CD4-positive, alpha-beta T cell (primary cell): ENCODE data around the gene VSTM2B. TPM values are rescaled to one million over a fixed set of nuclear protein-coding genes. Genes with fewer than 3 reads are reported as not detected.

ENCODE experiments used
- ATAC-seq: fragments of 200-7000 bp; cut with Tn5 transposase; one replicate; pipeline ENCODE4 v1.10.0; 2022; ENCODE audit warnings: mild to moderate bottlenecking; ENCODE audit not compliant: poor library complexity
- CTCF ChIA-PET: fragments of 350-600 bp; sonication (Branson Sonifier 250); formaldehyde crosslinking; loops from one replicate; lab custom pipeline; 2021; ENCODE audit warnings: antibody characterized with exemption, inconsistent platforms; lab: Charles Lee
- POLR2A ChIA-PET: fragments of 350-600 bp; sonication (Branson Sonifier 250); formaldehyde crosslinking; loops from one replicate; lab custom pipeline; 2021; ENCODE audit warnings: antibody characterized with exemption, inconsistent platforms; lab: Charles Lee
- DNase-seq, 14 experiments: peaks; one replicate each; pipeline ENCODE4 v3.0.0-alpha.2; 2013 to 2020; ENCODE audit warnings: mixed read lengths in 2 of 14
- H3K27ac ChIP-seq, 2 donors: one replicate each; pipeline versions ENCODE4 v1.5.1 to v1.7.0; 2013; ENCODE audit warnings: low read length in 2 of 2, low read depth in 1 of 2, mild to moderate bottlenecking in 1 of 2
- H3K27me3 ChIP-seq, 2 experiments: 1 replicate in 1 of 2; 2 replicates in 1 of 2; pipeline versions ENCODE4 v1.6.1 to v1.7.0; 2013; ENCODE audit warnings: low read length in 2 of 2, control low read depth in 1 of 2, mild to moderate bottlenecking in 1 of 2, moderate library complexity in 1 of 2; ENCODE audit not compliant: insufficient read depth in 2 of 2, control insufficient read depth in 1 of 2
- H3K36me3 ChIP-seq: one replicate; pipeline ENCODE4 v1.6.1; 2013; ENCODE audit warnings: low read length, control low read depth; ENCODE audit not compliant: insufficient read depth
- H3K4me1 ChIP-seq: one replicate; pipeline ENCODE4 v1.6.1; 2013; ENCODE audit warnings: low read length, control low read depth; ENCODE audit not compliant: insufficient read depth
- H3K4me3 ChIP-seq: one replicate; pipeline ENCODE4 v1.5.1; 2013; ENCODE audit warnings: mild to moderate bottlenecking, low read length, moderate library complexity
- H3K9me3 ChIP-seq, 2 experiments: 1 replicate in 1 of 2; 2 replicates in 1 of 2; pipeline versions ENCODE4 v1.6.1 to v1.7.0; 2013; ENCODE audit warnings: low read length in 2 of 2, mild to moderate bottlenecking in 2 of 2, control low read depth in 1 of 2, moderate library complexity in 1 of 2; ENCODE audit not compliant: control insufficient read depth in 1 of 2, insufficient read depth in 1 of 2
- H3K27ac Mint-ChIP-seq: one replicate; pipeline ENCODE4 v1.8.0; 2020; ENCODE audit warnings: mixed read lengths
- H3K27me3 Mint-ChIP-seq: one replicate; pipeline ENCODE4 v1.8.0; 2021; ENCODE audit warnings: mixed read lengths
- H3K36me3 Mint-ChIP-seq: one replicate; pipeline ENCODE4 v1.8.0; 2021; ENCODE audit warnings: low read depth, mixed read lengths
- H3K4me1 Mint-ChIP-seq: one replicate; pipeline ENCODE4 v1.8.0; 2021; ENCODE audit warnings: low read depth, mixed read lengths
- H3K4me3 Mint-ChIP-seq: one replicate; pipeline ENCODE4 v1.8.0; 2020; ENCODE audit warnings: mild to moderate bottlenecking, mixed read lengths
- H3K9me3 Mint-ChIP-seq: one replicate; pipeline ENCODE4 v1.8.0; 2020; ENCODE audit warnings: mixed read lengths
- CTCF ChIP-seq: fragments of 200-600 bp; IDR thresholded peaks from one replicate; pipeline ENCODE4 v1.8.0; 2022; ENCODE audit warnings: antibody characterized with exemption, mild to moderate bottlenecking
- intact Hi-C, 2 experiments: fragments of 100-400 bp; cut with DNase I in 1 of 2; cut with micrococcal nuclease in 1 of 2; formaldehyde crosslinking; loops; one replicate each; pipeline versions ENCODE4 v1.15.1 to v1.9.0; 2023 to 2025; cut with DNase I, micrococcal nuclease
- total RNA-seq, 174 experiments: library from RNA in 2 of 174; stranded (reverse) in 2 of 174; gene quantifications; one replicate each; pipeline ENCODE4 v1.2.3 and lab custom pipeline; 2021 to 2026

VSTM2B gene
- total RNA-seq, 2 experiments from 2014 or later = not detected

GRCh38 chr19:29517946-29518345 lies 7.8 kb upstream of the VSTM2B start:
- CTCF ChIA-PET = no interaction called here
- POLR2A ChIA-PET = no interaction called here
- Histone ChIP-seq H3K27me3 (peaks cover 9 to 25% of the 10 kb centered on the region in 2 experiments), H3K4me1 (no peaks in the 10 kb centered on the region), H3K36me3 (no peaks in the 10 kb centered on the region), H3K27ac (no peak overlapping the region), H3K4me3 (no peak overlapping the region), H3K9me3 (peaks cover 0 to 9% of the 10 kb centered on the region in 2 experiments)
- ATAC-seq (no peak), DNase-seq (no peak)
- Mint-ChIP-seq H3K27me3 (peaks cover 48% of the 10 kb centered on the region), H3K36me3 (no peaks in the 10 kb centered on the region), H3K4me3 (no peak overlapping the region), H3K4me1 (no peaks in the 10 kb centered on the region), H3K9me3 (no peaks in the 10 kb centered on the region), H3K27ac (no peak overlapping the region)
- intact Hi-C loops = no loop called here
- TF ChIP-seq CTCF = no peak

GRCh38 chr19:29519146-29519545 lies 6.6 kb upstream of the VSTM2B start:
- Histone ChIP-seq H3K27ac (no peak overlapping the region), H3K27me3 (peaks cover 21 to 36% of the 10 kb centered on the region in 2 experiments), H3K9me3 (peaks cover 0 to 9% of the 10 kb centered on the region in 2 experiments), H3K36me3 (no peaks in the 10 kb centered on the region), H3K4me1 (no peaks in the 10 kb centered on the region), H3K4me3 (no peak overlapping the region)
- Mint-ChIP-seq H3K27ac (no peak overlapping the region), H3K4me3 (no peak overlapping the region), H3K27me3 (peaks cover 60% of the 10 kb centered on the region), H3K4me1 (peaks cover 4% of the 10 kb centered on the region), H3K36me3 (no peaks in the 10 kb centered on the region), H3K9me3 (no peaks in the 10 kb centered on the region)
- CTCF ChIA-PET = no interaction called here
- POLR2A ChIA-PET = no interaction called here
- ATAC-seq = no peak
- DNase-seq = no peak
- no peak for TF ChIP-seq CTCF
- intact Hi-C loops = no loop called here

DNA sequence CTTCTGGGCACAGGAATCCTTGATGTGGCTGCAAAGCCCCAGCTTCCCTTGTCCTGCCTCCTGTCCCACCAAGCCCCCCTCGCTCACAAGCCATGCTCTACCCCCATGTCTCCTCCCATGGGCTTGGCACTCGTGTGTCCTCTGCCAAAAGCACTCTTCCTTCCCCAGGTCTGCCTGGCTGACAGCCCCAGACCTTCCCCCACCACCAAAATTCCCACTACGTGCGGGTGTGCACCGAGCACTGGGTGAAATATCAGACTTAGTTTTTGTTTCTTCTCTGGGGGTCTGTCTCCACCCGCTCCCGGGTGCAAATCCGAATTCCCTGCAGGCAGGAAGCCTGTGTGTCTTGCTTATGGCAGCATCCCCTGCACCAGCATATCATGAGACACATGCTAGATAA lies 5.9 kb upstream of the VSTM2B start:
- H3K36me3 ChIP-seq = no peaks in the 10 kb centered on the region
- peaks cover 0 to 9% of the 10 kb centered on the region in 2 experiments for H3K9me3 ChIP-seq
- intact Hi-C loops = no loop called here
- ATAC-seq = no peak
- Mint-ChIP-seq H3K4me3 (no peak overlapping the region), H3K27me3 (peaks cover 65% of the 10 kb centered on the region), H3K4me1 (peaks cover 4% of the 10 kb centered on the region), H3K9me3 (no peaks in the 10 kb centered on the region), H3K27ac (no peak overlapping the region), H3K36me3 (no peaks in the 10 kb centered on the region)
- ChIA-PET POLR2A (no interaction called here), CTCF (no interaction called here)
- no peak overlapping the region for H3K27ac ChIP-seq
- peaks cover 29 to 44% of the 10 kb centered on the region in 2 experiments for H3K27me3 ChIP-seq
- no peak overlapping the region for H3K4me3 ChIP-seq
- H3K4me1 ChIP-seq = peaks cover 4% of the 10 kb centered on the region
- no peak for DNase-seq
- TF ChIP-seq CTCF = no peak
